OCI-LY1 (cell line): ENCODE data around the gene CA7.

Source experiments
- H2AFZ ChIP-seq: fragments of 200-600 bp; sonication (generic), shearing (Covaris generic); 2 replicates; pipeline ENCODE4 v1.6.0; 2014; ENCODE audit warnings: antibody characterized with exemption, mild to moderate bottlenecking, low read length
- H3F3A ChIP-seq: fragments of 200-600 bp; sonication (generic), shearing (Covaris generic); 2 replicates; pipeline ENCODE4 v1.6.0; 2014; ENCODE audit warnings: mild to moderate bottlenecking, antibody characterized with exemption, low read length, moderate library complexity; ENCODE audit not compliant: insufficient read depth
- H3K27ac ChIP-seq: fragments of 200-600 bp; sonication (generic); 2 replicates; pipeline ENCODE4 v1.5.1; 2014; ENCODE audit warnings: low read length, mixed run types, mild to moderate bottlenecking, low read depth; ENCODE audit not compliant: poor library complexity, severe bottlenecking
- H3K27me3 ChIP-seq: fragments of 200-600 bp; sonication (generic); 2 replicates; pipeline ENCODE4 v1.6.0; 2014; ENCODE audit warnings: antibody characterized with exemption, mild to moderate bottlenecking, low read length, moderate library complexity; ENCODE audit not compliant: insufficient read depth
- H3K36me3 ChIP-seq: fragments of 200-600 bp; sonication (generic); 2 replicates; pipeline ENCODE4 v1.6.1; 2014; ENCODE audit warnings: mild to moderate bottlenecking, antibody characterized with exemption, low read length, moderate library complexity, mixed read lengths; ENCODE audit not compliant: insufficient read depth
- H3K4me1 ChIP-seq: fragments of 200-600 bp; sonication (generic); 2 replicates; pipeline ENCODE4 v1.5.1; 2014; ENCODE audit warnings: mild to moderate bottlenecking, low read length, moderate library complexity; ENCODE audit not compliant: insufficient read depth, severe bottlenecking
- H3K4me2 ChIP-seq: fragments of 200-600 bp; sonication (generic), shearing (Covaris generic); 2 replicates; pipeline ENCODE4 v1.6.1; 2014; ENCODE audit warnings: low read length
- H3K4me3 ChIP-seq: fragments of 200-600 bp; sonication (generic); 2 replicates; pipeline ENCODE4 v1.5.1; 2014; ENCODE audit warnings: low read length, low read depth, mild to moderate bottlenecking, mixed read lengths; ENCODE audit not compliant: poor library complexity, severe bottlenecking
- H3K79me2 ChIP-seq: fragments of 200-600 bp; shearing (Covaris generic); 2 replicates; pipeline ENCODE4 v1.6.1; 2016; ENCODE audit warnings: mixed run types, low read length, mixed read lengths; ENCODE audit not compliant: insufficient read depth
- H3K9ac ChIP-seq: fragments of 200-600 bp; sonication (generic), shearing (Covaris generic); 2 replicates; pipeline ENCODE4 v1.6.1; 2014; ENCODE audit warnings: mild to moderate bottlenecking, low read length, mixed read lengths
- H3K9me2 ChIP-seq: fragments of 200-600 bp; sonication (generic), shearing (Covaris generic); 2 replicates; pipeline ENCODE4 v1.6.1; 2014; ENCODE audit warnings: low read depth, mild to moderate bottlenecking, low read length, mixed read lengths
- H3K9me3 ChIP-seq: fragments of 200-600 bp; shearing (Covaris generic); 2 replicates; pipeline ENCODE4 v1.6.1; 2014; ENCODE audit warnings: low read length, mixed read lengths
- H4K20me1 ChIP-seq: fragments of 200-600 bp; sonication (generic), shearing (Covaris generic); 2 replicates; pipeline ENCODE4 v1.6.0; 2016; ENCODE audit warnings: mild to moderate bottlenecking, low read length; ENCODE audit not compliant: insufficient read depth
- EZH2 ChIP-seq: fragments of 200-600 bp; sonication (generic), shearing (Covaris generic); IDR thresholded peaks from 2 replicates; pipeline ENCODE4 v1.8.0; 2017; ENCODE audit warnings: borderline replicate concordance, mixed run types, mild to moderate bottlenecking, antibody characterized with exemption, low read length, moderate library complexity, mixed read lengths
- TF ChIP-seq, protein P1 (sequence below): fragments of 200-600 bp; sonication (generic), shearing (Covaris generic); IDR thresholded peaks from 2 replicates; pipeline ENCODE4 v1.5.1; 2017; ENCODE audit warnings: mild to moderate bottlenecking, antibody characterized with exemption, low read length, moderate library complexity, mixed read lengths

CA7 gene

GRCh38 chr16:66801320-66802105 is 42.7 kb upstream of the CA7 start, which contains the start of gene TERB1:
Gene TERB1, minus strand, starts transcription at chr16:66801584. Its CDS starts 4,786 bp downstream, at chr16:66796798.
- Histone ChIP-seq H3K36me3 (peaks cover 48% of the 10 kb centered on the region), H3K4me3 (no peak within 1 kb of the TSS), H3K27ac (no peak within 1 kb of the TSS), H3K79me2 (no peaks in the 10 kb centered on the region), H3K9me2 (no peaks in the 10 kb centered on the region), H3K4me2 (no peak within 1 kb of the TSS), H3K9me3 (no peaks in the 10 kb centered on the region), H4K20me1 (no peaks in the 10 kb centered on the region), H2AFZ (no peak within 1 kb of the TSS), H3K4me1 (no peaks in the 10 kb centered on the region), H3K27me3 (no peaks in the 10 kb centered on the region), H3K9ac (no peak within 1 kb of the TSS), H3F3A (no peaks in the 10 kb centered on the region)
- TF ChIP-seq EZH2, result no peak
- TF ChIP-seq, protein P1, sequence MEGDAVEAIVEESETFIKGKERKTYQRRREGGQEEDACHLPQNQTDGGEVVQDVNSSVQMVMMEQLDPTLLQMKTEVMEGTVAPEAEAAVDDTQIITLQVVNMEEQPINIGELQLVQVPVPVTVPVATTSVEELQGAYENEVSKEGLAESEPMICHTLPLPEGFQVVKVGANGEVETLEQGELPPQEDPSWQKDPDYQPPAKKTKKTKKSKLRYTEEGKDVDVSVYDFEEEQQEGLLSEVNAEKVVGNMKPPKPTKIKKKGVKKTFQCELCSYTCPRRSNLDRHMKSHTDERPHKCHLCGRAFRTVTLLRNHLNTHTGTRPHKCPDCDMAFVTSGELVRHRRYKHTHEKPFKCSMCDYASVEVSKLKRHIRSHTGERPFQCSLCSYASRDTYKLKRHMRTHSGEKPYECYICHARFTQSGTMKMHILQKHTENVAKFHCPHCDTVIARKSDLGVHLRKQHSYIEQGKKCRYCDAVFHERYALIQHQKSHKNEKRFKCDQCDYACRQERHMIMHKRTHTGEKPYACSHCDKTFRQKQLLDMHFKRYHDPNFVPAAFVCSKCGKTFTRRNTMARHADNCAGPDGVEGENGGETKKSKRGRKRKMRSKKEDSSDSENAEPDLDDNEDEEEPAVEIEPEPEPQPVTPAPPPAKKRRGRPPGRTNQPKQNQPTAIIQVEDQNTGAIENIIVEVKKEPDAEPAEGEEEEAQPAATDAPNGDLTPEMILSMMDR, result no peak

GRCh38 chr16:66802159-66802558 is 42.1 kb upstream of the CA7 start:
- no peaks in the 10 kb centered on the region for H3K79me2 ChIP-seq
- H3K9me2 ChIP-seq, result no peaks in the 10 kb centered on the region
- TF ChIP-seq, protein P1, result no peak
- TF ChIP-seq EZH2, result no peak
- no peaks in the 10 kb centered on the region for H4K20me1 ChIP-seq
- H3K9me3 ChIP-seq, result no peaks in the 10 kb centered on the region
- H3K27ac ChIP-seq, result no peak overlapping the region
- no peak overlapping the region for H2AFZ ChIP-seq
- H3F3A ChIP-seq, result no peaks in the 10 kb centered on the region
- H3K4me3 ChIP-seq, result no peak overlapping the region
- H3K4me1 ChIP-seq, result no peaks in the 10 kb centered on the region
- no peak overlapping the region for H3K9ac ChIP-seq
- H3K27me3 ChIP-seq, result no peaks in the 10 kb centered on the region
- H3K4me2 ChIP-seq, result no peak overlapping the region
- H3K36me3 ChIP-seq, result peaks cover 54% of the 10 kb centered on the region

DNA sequence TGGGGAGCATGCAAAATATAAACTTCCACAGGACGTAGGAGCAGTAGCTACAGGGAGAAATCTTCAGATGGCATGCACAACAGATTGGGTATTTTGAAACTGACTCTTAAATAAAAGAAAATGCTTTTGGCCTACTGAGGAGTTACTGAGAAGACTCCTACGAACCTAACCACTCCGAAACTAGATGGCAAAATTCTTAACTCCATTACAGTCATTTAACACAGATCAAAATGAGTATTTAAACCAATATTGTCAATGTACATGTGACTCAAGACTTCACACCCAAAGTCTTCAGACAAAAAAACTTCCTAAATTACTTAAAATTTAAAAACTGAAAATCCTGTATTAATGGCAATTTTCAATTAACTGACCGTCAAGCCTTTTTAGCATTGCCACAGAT is 34.4 kb upstream of the CA7 start:
- TF ChIP-seq EZH2, result no peak
- TF ChIP-seq, protein P1, result no peak

More for the DNA sequence above, 34.4 kb upstream of the CA7 start:
- no peak overlapping the region for H2AFZ ChIP-seq
- no peaks in the 10 kb centered on the region for H3K4me1 ChIP-seq
- H3K4me3 ChIP-seq, result no peak overlapping the region
- H3K79me2 ChIP-seq, result no peaks in the 10 kb centered on the region
- no peak overlapping the region for H3K4me2 ChIP-seq
- no peaks in the 10 kb centered on the region for H4K20me1 ChIP-seq
- H3K27ac ChIP-seq, result no peak overlapping the region
- no peak overlapping the region for H3K9ac ChIP-seq
- no peaks in the 10 kb centered on the region for H3F3A ChIP-seq
- H3K9me2 ChIP-seq, result no peaks in the 10 kb centered on the region
- H3K36me3 ChIP-seq, result peaks cover 89% of the 10 kb centered on the region
- H3K27me3 ChIP-seq, result no peaks in the 10 kb centered on the region
- H3K9me3 ChIP-seq, result no peaks in the 10 kb centered on the region
